ENCODE results near the gene FAM53B.

FAM53B gene

GRCh38 chr10:124675824-124676223 lies 68.4 kb downstream of the FAM53B start:
- no peak for DNase-seq

DNA sequence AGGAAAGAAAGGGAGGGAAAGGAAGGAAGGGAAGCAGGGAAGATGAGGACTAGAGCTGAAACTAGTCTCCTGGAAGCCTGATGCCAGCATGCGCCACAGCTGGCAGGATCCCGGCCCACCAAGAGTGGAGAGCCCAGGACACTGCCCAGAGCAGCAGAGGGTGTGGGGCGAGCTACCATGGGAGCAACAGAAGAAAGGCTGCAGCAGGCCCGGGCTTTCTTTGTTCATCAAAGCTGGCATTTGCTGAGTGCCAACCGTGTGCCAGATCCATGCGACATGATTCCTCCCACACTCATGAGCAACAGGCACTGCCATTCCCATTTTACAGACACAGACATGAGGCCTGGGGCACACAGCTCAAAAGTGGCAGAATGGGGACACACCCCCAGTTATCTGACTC lies 68.9 kb downstream of the FAM53B start:
- no peak for DNase-seq

DNA sequence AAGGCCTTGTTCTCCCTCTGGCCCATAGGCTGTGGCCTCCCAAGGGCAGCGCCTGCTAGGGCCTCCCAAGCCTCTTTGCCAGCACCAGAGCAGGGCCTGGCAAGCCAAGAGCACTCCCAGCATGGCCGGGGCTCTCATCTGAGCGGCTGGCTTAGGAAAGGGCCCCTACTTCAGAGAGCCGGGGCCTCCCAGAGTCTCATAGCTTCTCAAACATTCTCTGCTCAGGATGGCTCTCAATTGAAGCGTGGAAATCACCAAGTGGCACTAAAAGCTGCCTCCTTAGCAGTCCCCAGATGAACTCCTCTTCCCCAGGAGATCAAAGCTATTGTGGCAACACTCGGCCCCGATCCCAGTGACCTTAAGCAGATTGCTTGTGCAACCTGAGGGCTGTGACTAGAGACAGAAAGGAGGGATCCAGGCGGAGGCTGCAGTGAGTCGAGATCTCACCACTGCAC lies 69.4 kb downstream of the FAM53B start:
- no peak for DNase-seq

DNA sequence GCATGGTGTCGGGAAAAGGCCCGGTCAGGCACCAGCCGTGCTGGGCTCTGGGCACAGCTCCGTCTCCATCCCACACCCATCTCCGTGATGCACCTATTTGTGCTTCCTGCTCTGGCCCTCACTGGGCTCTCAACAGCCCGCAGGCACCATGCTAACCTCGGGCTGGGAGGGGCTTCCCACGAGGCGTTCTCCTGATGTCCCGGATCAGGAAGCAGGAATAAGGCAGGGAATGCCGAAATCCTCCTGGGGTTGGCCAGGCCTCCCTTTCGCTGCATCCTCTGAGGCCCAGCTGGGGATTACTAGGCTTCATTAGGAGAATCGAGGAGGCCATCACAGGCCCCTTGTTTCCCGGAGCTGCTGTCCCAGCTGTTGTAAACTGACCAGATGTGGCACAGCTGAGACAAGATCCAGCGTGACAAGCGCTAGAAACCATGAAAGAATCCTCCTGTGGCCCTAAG lies 72.0 kb downstream of the FAM53B start:
- DNase-seq: no peak

GRCh38 chr10:124671486-124672075 lies 72.6 kb downstream of the FAM53B start:
- DNase-seq: no peak

DNA sequence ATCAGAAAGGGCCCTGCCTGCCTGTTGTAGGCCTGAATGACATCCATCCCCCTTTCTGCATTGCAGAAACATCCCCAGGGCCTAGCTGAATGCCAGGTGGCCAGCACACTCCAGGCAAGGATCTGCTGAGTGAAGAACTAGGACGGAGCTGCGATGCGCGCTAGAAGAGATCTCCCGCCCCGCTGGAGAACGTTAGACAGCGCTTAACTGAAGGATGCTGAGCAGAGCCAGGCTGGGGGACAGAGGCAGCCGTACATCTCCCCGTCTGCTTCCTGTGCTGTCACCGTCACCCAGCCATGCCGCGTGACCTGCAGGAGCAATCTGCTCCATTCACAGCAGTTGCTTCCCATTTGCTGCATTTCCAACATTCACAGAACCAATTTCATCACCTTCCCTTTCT lies 73.3 kb downstream of the FAM53B start:
- DNase-seq: no peak

- no peak for DNase-seq
Observed at GRCh38 chr10:124669824-124670654, 74.1 kb downstream of the FAM53B start.

DNA sequence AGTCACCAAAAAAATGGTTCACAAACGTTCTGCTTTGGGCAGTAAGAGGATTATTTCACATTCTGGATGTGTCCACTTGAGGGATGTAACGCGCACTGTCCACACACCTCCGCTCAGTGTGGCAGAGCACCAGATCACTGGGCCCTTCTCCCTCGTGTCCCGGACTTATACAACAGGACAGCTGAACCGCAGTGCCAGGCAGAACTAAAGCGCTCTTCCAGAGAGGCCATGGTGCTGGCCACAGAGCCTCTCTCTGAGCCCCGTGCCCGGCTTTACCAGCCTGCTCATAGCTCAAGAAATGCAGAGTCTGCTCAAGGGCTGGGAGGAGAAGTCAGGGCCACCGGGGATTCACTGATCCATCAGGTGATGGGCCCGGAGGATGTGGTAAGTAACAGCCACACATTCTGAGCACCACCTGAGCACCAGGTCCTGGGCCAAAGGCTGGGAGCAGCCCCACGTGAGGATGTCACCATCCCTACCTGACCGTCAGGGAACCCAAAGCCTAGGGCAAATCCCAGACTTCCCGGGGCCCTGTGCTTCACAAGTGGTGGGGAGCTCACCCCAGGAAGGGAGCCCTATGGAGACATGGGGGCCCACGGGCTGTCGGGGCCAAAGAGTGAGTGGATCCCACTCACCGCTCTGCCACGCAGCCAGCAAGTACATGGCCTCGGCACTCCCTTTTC lies 74.9 kb downstream of the FAM53B start:
- no peak for DNase-seq

- no peak for DNase-seq
Observed at GRCh38 chr10:124668517-124669051, 75.6 kb downstream of the FAM53B start.

DNA sequence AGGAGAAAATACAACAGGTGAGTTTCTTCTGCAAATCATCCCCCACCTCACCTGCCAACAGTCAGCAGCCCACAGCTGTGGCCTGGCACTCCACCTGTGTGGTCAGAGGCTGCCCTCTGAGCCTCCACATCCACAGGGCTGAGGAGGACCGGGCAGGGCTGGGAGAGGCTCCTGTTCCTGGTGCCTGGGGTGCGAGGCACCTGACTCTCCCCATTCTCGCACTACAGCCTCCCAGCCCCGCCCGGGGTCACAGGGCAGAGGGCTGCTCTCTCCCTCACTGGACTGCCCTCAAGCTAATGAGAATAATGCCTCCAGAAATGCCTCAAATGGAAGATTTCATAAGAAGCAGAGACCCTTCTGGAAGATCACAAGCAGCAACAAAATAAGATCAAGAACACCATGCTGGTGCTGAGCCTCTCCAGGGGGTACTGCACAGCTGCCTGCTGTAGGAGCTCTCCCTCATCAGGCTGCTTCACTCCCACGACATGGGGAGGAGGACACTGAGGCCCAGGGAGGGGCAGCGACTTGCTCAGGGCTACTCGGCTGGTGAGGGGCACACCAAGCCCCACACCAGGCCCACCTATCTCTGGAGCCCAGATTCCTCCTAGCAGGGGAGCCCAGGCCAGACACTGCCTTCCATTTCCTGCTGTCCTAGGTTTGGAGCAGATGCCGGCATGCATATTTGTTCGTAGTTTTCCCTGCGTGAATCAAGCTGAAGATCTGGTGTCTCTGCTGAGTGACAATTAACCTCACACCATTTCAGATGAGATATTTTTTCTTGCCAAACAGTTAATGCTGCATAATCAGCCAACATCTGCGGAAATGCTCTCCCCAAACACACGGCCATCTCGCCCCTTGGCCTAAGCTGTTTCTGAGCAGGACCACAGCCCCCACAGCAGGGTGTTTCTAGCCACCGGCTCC lies 76.5 kb downstream of the FAM53B start:
- DNase-seq: no peak

DNA sequence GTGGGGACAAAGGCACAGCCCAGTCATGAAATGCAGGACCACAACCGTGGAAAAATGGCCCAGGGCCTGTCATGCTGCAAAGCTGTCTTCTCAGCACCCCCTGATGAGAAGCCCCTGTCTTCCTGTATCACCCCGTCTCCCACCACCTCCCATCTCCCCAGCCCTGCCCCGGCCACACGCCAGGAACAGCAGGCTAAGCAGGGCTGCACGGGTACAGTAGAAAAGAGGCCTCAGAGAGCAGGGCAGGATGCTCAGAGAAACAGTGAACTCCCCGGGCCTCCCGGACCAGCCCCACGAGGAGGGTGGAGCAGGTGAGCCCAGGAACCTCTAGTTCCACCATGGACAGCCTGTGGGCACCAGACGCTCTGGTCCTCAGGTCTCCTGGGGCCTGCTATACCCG lies 77.7 kb downstream of the FAM53B start:
- DNase-seq: no peak

GRCh38 chr10:124665980-124666379 lies 78.2 kb downstream of the FAM53B start:
- DNase-seq: no peak

DNA sequence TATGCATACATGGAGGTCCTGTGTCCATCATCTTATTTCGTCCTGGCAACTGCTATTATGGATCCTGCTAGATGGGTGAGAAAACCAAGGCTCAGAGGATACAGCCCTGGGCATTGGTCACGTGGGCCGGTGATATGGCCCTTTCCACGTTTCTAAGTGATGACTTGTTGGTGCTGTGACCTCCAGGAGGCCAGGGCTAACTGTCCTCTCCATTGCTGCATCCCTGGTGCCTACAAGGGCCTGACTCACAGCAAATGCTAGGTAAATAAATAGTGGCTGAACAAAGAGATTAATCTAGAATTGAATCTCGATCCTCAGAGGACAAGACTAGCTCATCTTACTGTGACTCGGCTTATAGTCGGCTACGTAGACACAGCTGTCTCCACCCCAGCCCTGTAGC lies 78.6 kb downstream of the FAM53B start:
- no peak for DNase-seq

DNA sequence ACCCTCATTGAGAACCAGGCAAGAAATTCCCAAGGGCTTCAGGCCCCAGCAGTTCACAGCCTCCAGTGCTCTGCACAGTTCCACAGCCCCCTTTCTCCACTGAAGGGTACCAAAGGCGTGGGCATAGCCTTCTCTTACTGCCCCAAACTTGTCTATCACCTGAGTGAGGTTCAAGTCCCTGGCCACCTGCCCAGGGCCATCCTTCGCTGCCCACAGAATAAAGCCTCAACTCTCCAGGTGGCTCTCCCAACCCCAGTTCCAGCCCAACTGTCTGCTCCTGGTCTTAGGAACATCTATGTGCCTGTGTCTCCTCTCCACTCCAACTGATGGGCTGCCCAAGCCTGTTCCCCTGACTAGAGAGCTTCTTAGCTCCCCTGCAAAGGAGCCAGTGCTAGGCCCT lies 79.1 kb downstream of the FAM53B start:
- no peak for DNase-seq

- no peak for DNase-seq
Observed at GRCh38 chr10:124663766-124664360, 80.3 kb downstream of the FAM53B start.

DNA sequence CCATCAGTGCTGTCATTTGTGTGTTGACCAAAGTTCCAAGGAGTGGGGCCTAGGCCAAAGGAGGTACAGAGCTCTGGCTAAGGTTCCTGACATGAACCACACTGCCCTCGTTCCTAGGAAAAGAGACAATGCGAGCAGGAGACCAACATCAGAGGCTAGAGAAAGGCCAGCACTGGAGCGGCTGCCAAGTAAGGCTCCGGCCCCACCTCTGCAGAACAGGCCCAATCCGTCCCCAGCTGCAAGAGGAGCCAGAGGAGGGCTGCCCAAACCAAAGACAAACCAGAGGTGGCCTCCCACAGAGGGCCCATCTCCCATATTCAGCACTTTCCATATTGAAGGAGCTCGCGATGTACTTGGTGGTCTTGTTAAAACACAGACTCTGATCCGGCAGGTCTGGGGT lies 81.0 kb downstream of the FAM53B start:
- no peak for DNase-seq

GRCh38 chr10:124661660-124662180 lies 82.5 kb downstream of the FAM53B start:
- DNase-seq: no peak

- DNase-seq: no peak
Observed at GRCh38 chr10:124660404-124661125, 83.6 kb downstream of the FAM53B start.

- DNase-seq: no peak
Observed at GRCh38 chr10:124659380-124659779, 84.8 kb downstream of the FAM53B start.

DNA sequence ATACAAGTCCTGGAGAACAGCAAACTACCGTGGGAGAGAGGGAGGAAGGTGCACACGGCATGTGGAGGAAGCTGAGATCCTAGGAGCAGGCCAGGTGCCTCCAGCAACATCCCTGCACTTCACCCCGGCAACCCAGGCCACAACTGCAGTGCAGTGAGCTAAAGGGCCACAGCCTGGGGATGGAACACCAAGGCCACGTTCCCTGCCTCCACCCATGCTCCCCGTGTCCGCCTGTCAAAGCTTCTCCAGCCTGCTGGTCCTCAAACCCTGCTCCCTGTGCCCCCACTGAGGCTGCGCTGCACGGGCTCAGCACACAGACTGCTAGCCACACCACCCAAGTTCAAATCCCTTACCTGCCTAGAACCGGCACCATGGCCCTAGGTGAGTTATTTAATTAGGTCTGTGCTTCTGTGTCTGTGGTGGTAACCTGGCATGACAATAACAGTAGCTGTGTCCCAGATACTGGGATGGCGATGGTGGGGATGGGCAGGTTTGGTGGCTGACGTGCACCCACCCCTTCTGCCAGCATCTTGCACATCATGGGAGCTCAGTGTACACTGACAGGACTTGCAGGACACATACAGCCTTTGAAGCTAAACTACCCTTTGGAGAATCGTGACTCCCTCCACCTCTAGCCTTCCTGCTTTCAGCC lies 85.5 kb downstream of the FAM53B start:
- no peak for DNase-seq

DNA sequence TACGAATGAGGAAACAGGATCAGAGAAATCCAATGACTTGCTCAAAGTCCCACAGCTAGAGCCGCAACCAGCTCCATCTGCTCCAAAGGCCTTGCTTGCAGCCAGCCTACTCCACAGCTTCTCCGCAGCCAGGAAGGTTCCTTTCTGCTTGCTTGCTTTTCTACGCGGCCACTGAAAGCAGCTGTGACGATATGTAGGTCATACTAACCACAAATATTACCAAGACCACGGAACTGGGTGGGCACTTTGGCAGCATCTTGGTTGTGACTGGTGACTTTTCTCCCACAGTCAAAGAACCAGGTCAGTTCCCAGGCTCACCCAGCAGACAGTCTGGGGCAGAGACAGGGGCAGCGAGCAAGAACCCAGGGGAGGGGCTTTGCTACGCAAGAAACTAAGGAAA lies 86.4 kb downstream of the FAM53B start:
- DNase-seq: no peak
